A549 (cell line): ENCODE data around the gene ITGAV.

ENCODE experiments used
- ESRRA ChIP-seq: fragments of 150-350 bp; IDR thresholded peaks from 2 replicates; pipeline ENCODE4 v1.6.1; 2014; ENCODE audit warnings: mild to moderate bottlenecking, low read length, borderline replicate concordance
- FOSL2 ChIP-seq, 2 experiments: fragments of 450-650 bp in 1 of 2; fragments of >200 bp in 1 of 2; sonication (Bioruptor Twin) in 1 of 2; formaldehyde crosslinking; IDR thresholded peaks; 2 replicates each; pipeline versions ENCODE4 v1.5.0 to v1.6.1; 2016 to 2020; ENCODE audit warnings: mild to moderate bottlenecking in 1 of 2, moderate library complexity in 1 of 2
- JUN ChIP-seq, 2 experiments: fragments of >200 bp; sonication (Bioruptor Twin); formaldehyde crosslinking; IDR thresholded peaks; 2 replicates in 1 of 2; 3 replicates in 1 of 2; pipeline ENCODE4 v1.6.1; 2016 to 2017
- POLR2A ChIP-seq: IDR thresholded peaks from 2 replicates; pipeline ENCODE4 v1.6.1; 2012; ENCODE audit warnings: mild to moderate bottlenecking, low read length
- RAD21 ChIP-seq, 2 experiments: fragments of >200 bp in 1 of 2; sonication (Bioruptor Twin) in 1 of 2; formaldehyde crosslinking in 1 of 2; IDR thresholded peaks in 1 of 2; conservative IDR thresholded peaks in 1 of 2; 2 replicates in 1 of 2; 3 replicates in 1 of 2; pipeline ENCODE4 v1.6.1; 2012 to 2018; ENCODE audit warnings: inconsistent platforms in 1 of 2
- TF ChIP-seq, protein P1 (sequence below): fragments of >200 bp; sonication (Bioruptor Twin); formaldehyde crosslinking; IDR thresholded peaks from 3 replicates; pipeline ENCODE4 v1.5.1; 2016

DNA sequence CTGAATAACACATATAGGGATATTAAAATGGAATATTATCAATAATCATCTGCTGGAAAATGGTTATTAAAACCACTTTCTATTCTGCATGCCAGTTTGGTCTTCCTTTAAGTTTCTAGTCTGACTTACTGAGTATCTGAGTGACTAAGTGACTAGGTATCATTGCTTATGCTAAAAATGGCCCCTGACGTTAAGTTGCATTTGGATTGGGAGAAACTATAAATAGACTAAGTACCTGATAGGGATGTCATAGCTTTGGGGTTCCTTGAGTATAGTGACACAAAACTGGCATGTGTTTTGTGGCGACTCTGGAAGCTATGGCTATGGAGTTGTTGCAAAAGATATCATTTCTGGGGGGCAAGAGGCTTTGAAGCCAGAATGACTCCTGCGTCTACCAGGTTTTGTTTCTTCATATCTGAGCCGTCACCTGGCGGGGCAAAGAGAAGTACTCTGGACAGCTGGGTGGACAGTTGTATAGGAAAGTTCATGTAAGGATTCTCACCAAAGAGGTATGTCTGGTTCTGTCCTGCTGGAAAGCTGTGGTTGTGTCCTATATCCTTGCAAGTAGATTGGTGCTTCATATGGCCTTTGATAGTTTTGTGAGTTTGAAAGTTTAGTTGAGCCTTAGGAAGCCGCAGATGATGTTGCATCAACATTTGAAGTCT is 17.9 kb downstream of the ITGAV start:
- TF ChIP-seq POLR2A (no peak), ESRRA (no peak), FOSL2 (IDR thresholded peaks at IDR 0.05) (no peak), FOSL2 (CRISPR knock-in tag; IDR thresholded peaks at IDR 0.05) (no peak), RAD21 (conservative IDR thresholded peaks at IDR 0.05 in 1 of 2, IDR thresholded peaks at IDR 0.05 in 1 of 2) (no peak), JUN (IDR thresholded peaks at IDR 0.05) (no peak)
- TF ChIP-seq, protein P1, sequence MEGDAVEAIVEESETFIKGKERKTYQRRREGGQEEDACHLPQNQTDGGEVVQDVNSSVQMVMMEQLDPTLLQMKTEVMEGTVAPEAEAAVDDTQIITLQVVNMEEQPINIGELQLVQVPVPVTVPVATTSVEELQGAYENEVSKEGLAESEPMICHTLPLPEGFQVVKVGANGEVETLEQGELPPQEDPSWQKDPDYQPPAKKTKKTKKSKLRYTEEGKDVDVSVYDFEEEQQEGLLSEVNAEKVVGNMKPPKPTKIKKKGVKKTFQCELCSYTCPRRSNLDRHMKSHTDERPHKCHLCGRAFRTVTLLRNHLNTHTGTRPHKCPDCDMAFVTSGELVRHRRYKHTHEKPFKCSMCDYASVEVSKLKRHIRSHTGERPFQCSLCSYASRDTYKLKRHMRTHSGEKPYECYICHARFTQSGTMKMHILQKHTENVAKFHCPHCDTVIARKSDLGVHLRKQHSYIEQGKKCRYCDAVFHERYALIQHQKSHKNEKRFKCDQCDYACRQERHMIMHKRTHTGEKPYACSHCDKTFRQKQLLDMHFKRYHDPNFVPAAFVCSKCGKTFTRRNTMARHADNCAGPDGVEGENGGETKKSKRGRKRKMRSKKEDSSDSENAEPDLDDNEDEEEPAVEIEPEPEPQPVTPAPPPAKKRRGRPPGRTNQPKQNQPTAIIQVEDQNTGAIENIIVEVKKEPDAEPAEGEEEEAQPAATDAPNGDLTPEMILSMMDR, result no peak
